DND-41 (cell line): Measurements from ENCODE around the gene PDPK1.

ENCODE experiments used
- ATAC-seq: fragments of 200-7000 bp; cut with Tn5 transposase; 3 replicates; pipeline ENCODE4 v1.9.1; 2021; ENCODE audit warnings: low read depth; ENCODE audit not compliant: insufficient read depth
- DNase-seq: peaks from one replicate; pipeline ENCODE4 v3.0.0-alpha.2; 2020
- H2AFZ ChIP-seq: 2 replicates; pipeline ENCODE4 v1.6.0; 2012; ENCODE audit warnings: low read depth, low read length
- H3K27ac ChIP-seq: 2 replicates; pipeline ENCODE4 v1.5.1; 2012; ENCODE audit warnings: low read length, inconsistent platforms
- H3K27me3 ChIP-seq: fragments of 200-600 bp; sonication (generic); 2 replicates; pipeline ENCODE4 v1.6.0; 2012; ENCODE audit warnings: low read length, mild to moderate bottlenecking, inconsistent platforms; ENCODE audit not compliant: insufficient read depth, poor library complexity
- H3K36me3 ChIP-seq: 2 replicates; pipeline ENCODE4 v1.5.1; 2012; ENCODE audit warnings: low read length, inconsistent platforms; ENCODE audit not compliant: insufficient read depth
- H3K4me1 ChIP-seq: 2 replicates; pipeline ENCODE4 v1.5.1; 2012; ENCODE audit warnings: mild to moderate bottlenecking, low read length; ENCODE audit not compliant: insufficient read depth
- H3K4me2 ChIP-seq: 2 replicates; pipeline ENCODE4 v1.6.0; 2012; ENCODE audit warnings: mild to moderate bottlenecking, moderate library complexity, low read length, inconsistent platforms; ENCODE audit not compliant: insufficient read depth
- H3K4me3 ChIP-seq, 2 experiments: fragments of 200-600 bp in 1 of 2; shearing (Covaris generic) in 1 of 2; 2 replicates each; pipeline ENCODE4 v1.5.1; 2012 to 2016; ENCODE audit warnings: inconsistent platforms in 2 of 2, low read length in 2 of 2, mild to moderate bottlenecking in 2 of 2, low read depth in 1 of 2, moderate library complexity in 1 of 2
- H3K79me2 ChIP-seq: 2 replicates; pipeline ENCODE4 v1.6.0; 2012; ENCODE audit warnings: low read length, inconsistent platforms; ENCODE audit not compliant: insufficient read depth
- H3K9ac ChIP-seq: 2 replicates; pipeline ENCODE4 v1.6.0; 2012; ENCODE audit warnings: low read depth, mild to moderate bottlenecking, inconsistent platforms, low read length, moderate library complexity
- H3K9me3 ChIP-seq: 2 replicates; pipeline ENCODE4 v1.5.1; 2012; ENCODE audit warnings: low read length, moderate library complexity, mild to moderate bottlenecking, inconsistent platforms; ENCODE audit not compliant: insufficient read depth, severe bottlenecking
- H4K20me1 ChIP-seq: 2 replicates; pipeline ENCODE4 v1.6.0; 2012; ENCODE audit warnings: low read length; ENCODE audit not compliant: insufficient read depth
- CTCF ChIP-seq: IDR thresholded peaks from 2 replicates; pipeline ENCODE4 v1.5.1; 2012; ENCODE audit warnings: borderline replicate concordance, low read length, moderate library complexity, mild to moderate bottlenecking; ENCODE audit not compliant: poor library complexity, severe bottlenecking; ENCODE audit errors: extremely low read depth
- EZH2 ChIP-seq: IDR thresholded peaks from 3 replicates; pipeline ENCODE4 v1.6.1; 2012; ENCODE audit warnings: borderline replicate concordance, low read depth, mild to moderate bottlenecking, moderate library complexity, low read length, inconsistent platforms; ENCODE audit not compliant: severe bottlenecking

Gene PDPK1

GRCh38 chr16:2523801-2524231 is 14.0 kb upstream of the PDPK1 start:
- Histone ChIP-seq H3K4me3 (no peak overlapping the region), H2AFZ (no peak overlapping the region), H4K20me1 (peaks cover 31% of the 10 kb centered on the region), H3K79me2 (peaks cover 38% of the 10 kb centered on the region), H3K27ac (no peak overlapping the region), H3K27me3 (no peaks in the 10 kb centered on the region), H3K9ac (no peak overlapping the region), H3K4me2 (no peak overlapping the region), H3K36me3 (peaks cover 69% of the 10 kb centered on the region), H3K9me3 (no peaks in the 10 kb centered on the region), H3K4me1 (peaks cover 27% of the 10 kb centered on the region)
- DNase-seq (no peak), ATAC-seq (no peak)
- TF ChIP-seq EZH2 (no peak), CTCF (no peak)

GRCh38 chr16:2524339-2524938 is 13.4 kb upstream of the PDPK1 start:
- Histone ChIP-seq H3K4me1 (peaks cover 21% of the 10 kb centered on the region), H3K36me3 (peaks cover 69% of the 10 kb centered on the region), H3K4me3 (no peak overlapping the region), H3K27me3 (no peaks in the 10 kb centered on the region), H2AFZ (no peak overlapping the region), H3K4me2 (no peak overlapping the region), H3K27ac (no peak overlapping the region), H3K79me2 (peaks cover 31% of the 10 kb centered on the region), H3K9me3 (no peaks in the 10 kb centered on the region), H3K9ac (no peak overlapping the region), H4K20me1 (peaks cover 25% of the 10 kb centered on the region)
- DNase-seq = no peak
- no peak for TF ChIP-seq CTCF
- TF ChIP-seq EZH2 = no peak
- no peak for ATAC-seq

GRCh38 chr16:2526135-2526534 is 11.7 kb upstream of the PDPK1 start:
- DNase-seq = no peak
- no peak overlapping the region for H2AFZ ChIP-seq
- peaks cover 21% of the 10 kb centered on the region for H3K79me2 ChIP-seq
- no peak overlapping the region for H3K4me3 ChIP-seq
- no peak for ATAC-seq
- H3K9me3 ChIP-seq = no peaks in the 10 kb centered on the region
- H4K20me1 ChIP-seq = peaks cover 20% of the 10 kb centered on the region
- TF ChIP-seq CTCF = no peak
- H3K4me1 ChIP-seq = peaks cover 21% of the 10 kb centered on the region
- H3K27me3 ChIP-seq = no peaks in the 10 kb centered on the region
- no peak overlapping the region for H3K27ac ChIP-seq
- H3K36me3 ChIP-seq = peaks cover 76% of the 10 kb centered on the region
- no peak overlapping the region for H3K4me2 ChIP-seq
- H3K9ac ChIP-seq = no peak overlapping the region
